ENCODE data around the gene MRPS25.

MRPS25 gene

DNA sequence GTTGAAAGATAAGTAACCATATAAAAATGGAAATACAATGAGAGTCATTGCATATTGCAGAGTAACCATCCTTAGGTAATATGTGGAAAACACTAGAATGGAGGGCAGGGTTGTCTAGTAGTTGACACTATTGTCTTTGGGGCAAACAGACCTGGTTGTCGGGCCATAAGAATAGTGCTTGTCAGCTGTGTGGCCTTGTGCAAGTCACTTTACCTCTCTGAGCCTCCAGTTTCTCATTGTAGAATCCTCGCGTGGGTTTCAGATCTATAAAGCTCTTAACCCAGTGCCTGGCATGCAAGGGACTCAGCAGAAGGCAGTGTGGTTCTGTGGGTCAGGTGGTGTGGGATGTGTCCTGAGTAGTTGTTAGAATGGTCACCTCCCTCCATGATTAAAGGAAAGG, 32.0 kb downstream of the MRPS25 start:
- no peak overlapping the region for H3K4me3 ChIP-seq (ENCODE audit: low read depth, low read length)
- DNase-seq (ENCODE audit: low read depth), result no peak
- TF ChIP-seq, protein P1, sequence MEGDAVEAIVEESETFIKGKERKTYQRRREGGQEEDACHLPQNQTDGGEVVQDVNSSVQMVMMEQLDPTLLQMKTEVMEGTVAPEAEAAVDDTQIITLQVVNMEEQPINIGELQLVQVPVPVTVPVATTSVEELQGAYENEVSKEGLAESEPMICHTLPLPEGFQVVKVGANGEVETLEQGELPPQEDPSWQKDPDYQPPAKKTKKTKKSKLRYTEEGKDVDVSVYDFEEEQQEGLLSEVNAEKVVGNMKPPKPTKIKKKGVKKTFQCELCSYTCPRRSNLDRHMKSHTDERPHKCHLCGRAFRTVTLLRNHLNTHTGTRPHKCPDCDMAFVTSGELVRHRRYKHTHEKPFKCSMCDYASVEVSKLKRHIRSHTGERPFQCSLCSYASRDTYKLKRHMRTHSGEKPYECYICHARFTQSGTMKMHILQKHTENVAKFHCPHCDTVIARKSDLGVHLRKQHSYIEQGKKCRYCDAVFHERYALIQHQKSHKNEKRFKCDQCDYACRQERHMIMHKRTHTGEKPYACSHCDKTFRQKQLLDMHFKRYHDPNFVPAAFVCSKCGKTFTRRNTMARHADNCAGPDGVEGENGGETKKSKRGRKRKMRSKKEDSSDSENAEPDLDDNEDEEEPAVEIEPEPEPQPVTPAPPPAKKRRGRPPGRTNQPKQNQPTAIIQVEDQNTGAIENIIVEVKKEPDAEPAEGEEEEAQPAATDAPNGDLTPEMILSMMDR (IDR thresholded peaks at IDR 0.05; ENCODE audit: low read depth, low read length, missing control alignments), result no peak

DNA sequence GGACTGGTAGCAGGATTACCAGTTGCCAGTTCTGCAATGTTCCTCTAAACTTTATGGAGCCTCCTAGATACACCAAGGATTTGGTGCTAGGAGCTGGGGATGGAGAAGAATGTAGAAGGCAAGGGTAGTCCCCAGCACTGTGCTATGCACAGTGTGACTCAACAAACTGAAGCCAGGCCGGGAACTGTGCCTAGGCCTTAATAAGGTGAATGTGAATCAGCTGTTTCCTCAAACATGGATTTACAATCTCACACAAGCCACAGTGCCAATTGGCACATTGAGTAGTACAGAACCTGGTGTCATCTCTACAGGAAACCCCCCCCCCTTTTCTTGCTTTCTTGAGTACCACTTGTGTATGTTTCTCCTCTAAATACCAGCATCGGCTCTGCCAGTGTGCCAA, 32.5 kb downstream of the MRPS25 start:
- no peak for DNase-seq (ENCODE audit: low read depth)
- no peak overlapping the region for H3K4me3 ChIP-seq (ENCODE audit: low read depth, low read length)
- TF ChIP-seq, protein P1 (IDR thresholded peaks at IDR 0.05; ENCODE audit: low read depth, low read length, missing control alignments), result no peak

DNA sequence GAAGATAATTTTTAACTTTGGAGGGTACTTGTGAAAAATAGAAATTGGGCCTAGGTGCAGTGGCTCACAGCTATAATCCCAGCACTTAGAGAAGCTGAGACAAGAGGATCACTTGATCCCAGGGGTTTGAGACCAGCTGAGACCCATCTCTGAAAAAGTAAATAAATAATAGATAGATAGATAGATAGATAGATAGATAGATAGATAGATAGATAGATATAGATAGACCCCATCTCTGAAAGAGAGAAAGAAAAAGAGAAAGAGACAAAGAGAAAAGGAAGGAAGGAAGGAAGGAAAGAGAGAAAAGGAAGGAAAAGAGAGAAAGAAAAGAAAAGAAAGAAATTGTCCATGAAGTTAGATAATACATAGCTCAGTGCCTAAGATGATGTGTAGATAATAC, 35.5 kb downstream of the MRPS25 start:
- TF ChIP-seq, protein P1 (IDR thresholded peaks at IDR 0.05; ENCODE audit: low read depth, low read length, missing control alignments), result no peak
- no peak overlapping the region for H3K4me3 ChIP-seq (ENCODE audit: low read depth, low read length)
- DNase-seq (ENCODE audit: low read depth), result no peak

DNA sequence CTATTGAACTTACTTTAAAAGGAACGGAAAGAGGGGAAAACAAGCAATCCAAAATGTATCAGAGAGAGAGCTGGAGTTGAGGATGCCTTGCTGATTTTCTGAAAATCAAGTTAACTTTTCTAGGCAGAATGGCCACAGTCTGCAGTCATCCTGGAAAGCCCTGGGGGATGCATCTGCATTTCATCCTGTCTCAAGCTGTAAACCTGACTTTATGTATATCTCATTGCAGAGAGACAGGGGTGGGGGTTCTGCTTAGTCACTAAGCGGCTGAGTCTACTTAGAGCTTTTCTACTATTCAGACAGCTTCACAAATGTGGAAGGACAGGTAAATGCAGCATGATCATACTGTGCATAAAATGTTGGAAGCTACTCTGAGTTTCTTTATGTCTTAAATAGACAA, 41.4 kb downstream of the MRPS25 start:
- no peak for DNase-seq (ENCODE audit: low read depth)
- TF ChIP-seq, protein P1 (IDR thresholded peaks at IDR 0.05; ENCODE audit: low read depth, low read length, missing control alignments), result no peak

DNA sequence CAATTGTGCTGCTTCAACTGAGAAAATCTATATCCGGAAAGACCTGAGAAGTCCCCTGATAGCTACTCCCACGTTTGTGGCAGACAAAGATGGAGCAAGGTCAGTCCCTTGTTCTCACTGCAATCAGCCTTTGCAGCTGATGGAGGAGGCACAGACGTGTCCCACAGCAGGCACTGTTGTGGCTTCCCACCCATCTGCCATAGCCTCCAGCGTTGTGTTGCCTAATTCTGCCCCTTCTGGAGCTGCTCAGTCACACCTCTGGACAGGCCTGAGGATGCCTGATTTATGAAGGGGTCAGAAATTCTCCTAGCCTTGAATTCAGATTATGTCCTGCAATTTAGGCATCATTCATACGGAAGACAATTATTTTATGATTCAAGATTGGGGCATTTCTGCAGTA, 41.9 kb downstream of the MRPS25 start:
- TF ChIP-seq, protein P1 (IDR thresholded peaks at IDR 0.05; ENCODE audit: low read depth, low read length, missing control alignments), result no peak
- DNase-seq (ENCODE audit: low read depth), result no peak
- no peak overlapping the region for H3K4me3 ChIP-seq (ENCODE audit: low read depth, low read length)

More for the DNA sequence above, 41.4 kb downstream of the MRPS25 start:
- H3K4me3 ChIP-seq (ENCODE audit: low read depth, low read length), result no peak overlapping the region

DNA sequence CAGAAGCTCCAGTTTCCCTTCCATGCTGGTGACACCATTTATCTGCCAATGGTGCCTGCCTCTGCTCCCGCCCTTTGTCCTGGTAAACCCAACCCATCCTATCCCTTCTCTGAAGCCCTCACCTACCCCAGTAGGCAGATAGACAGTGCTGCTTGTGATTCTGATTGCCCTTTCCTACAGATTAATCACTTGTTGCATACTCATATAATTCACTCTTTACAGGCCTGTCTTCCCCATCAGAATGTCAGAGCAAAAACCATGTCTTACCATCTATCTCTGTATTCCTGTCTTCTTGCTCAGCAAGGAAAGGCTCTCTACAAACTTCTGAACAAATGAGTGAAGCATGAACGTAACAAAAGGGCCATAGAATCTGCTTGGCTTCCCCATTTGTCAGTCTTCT, 47.9 kb downstream of the MRPS25 start:
- TF ChIP-seq, protein P1 (IDR thresholded peaks at IDR 0.05; ENCODE audit: low read depth, low read length, missing control alignments), result no peak
- H3K4me3 ChIP-seq (ENCODE audit: low read depth, low read length), result no peak overlapping the region
- no peak for DNase-seq (ENCODE audit: low read depth)

DNA sequence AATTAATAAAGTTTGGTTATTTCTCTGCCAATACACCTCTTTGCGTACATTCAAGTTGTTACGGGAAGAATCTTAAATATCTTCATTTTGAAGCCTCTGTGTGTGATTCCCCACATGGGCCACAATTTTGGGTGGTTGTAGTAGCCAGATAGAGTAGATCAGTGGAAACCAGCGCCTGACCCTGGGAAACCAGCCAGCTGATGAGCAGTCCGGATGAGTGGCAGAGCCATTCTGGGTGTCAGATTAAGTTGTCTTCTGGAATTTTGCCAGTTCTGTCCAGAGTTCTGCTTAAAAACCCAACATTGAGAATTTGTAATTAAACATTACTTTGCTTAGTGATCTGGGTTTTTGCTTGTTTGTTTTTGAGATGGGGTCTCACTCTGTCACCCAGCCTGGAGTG, 49.7 kb downstream of the MRPS25 start:
- no peak for DNase-seq (ENCODE audit: low read depth)
- no peak overlapping the region for H3K4me3 ChIP-seq (ENCODE audit: low read depth, low read length)
- TF ChIP-seq, protein P1 (IDR thresholded peaks at IDR 0.05; ENCODE audit: low read depth, low read length, missing control alignments), result no peak
